Activated CD4-positive, alpha-beta T cell treated with anti-CD3 and anti-CD28 coated beads, Interleukin-2, amount 50 U/mL, for 1 hour (primary cell): Measurements from ENCODE around the gene XIRP1.
"Not testable (repeated sequence)": the region's sequence is repeated elsewhere in the genome, so short reads cannot be mapped to it uniquely, and the experiment has no call there.

Source experiments
- DNase-seq: peaks from one replicate; pipeline ENCODE4 v3.0.0-alpha.2; 2020

The XIRP1 gene

GRCh38 chr3:39192490-39193092 lies at the start of gene XIRP1:
Gene XIRP1 (minus strand): TSS chr3:39192595. CDS start chr3:39189445, 3,150 bp downstream.
- DNase-seq: no peak

- no peak for DNase-seq
These were observed 49.2 kb upstream of the XIRP1 start for GRCh38 chr3:39241561-39241960.

GRCh38 chr3:39237027-39237426 lies 44.6 kb upstream of the XIRP1 start:
- DNase-seq: no peak

GRCh38 chr3:39234651-39235050 lies 42.3 kb upstream of the XIRP1 start:
- peak; percentile 3 for DNase-seq

DNA sequence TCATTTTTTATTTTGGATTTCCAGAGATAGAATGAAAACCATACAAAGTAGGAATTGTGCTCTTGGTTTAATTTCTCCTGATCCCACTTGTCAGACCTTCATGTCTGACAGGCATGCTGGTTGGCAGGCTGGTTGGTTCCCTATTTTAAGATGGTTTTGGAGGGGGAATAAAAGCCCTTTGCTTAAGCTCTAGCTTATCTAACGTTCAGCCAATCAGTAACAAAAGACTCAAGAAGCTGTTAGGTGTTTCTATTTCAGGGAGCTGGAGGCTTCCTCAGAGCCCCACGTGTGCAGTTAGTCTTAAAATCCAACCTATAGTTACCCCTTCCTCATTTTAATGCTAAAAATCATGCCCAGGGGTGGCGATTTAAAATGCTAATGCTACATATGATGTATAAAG lies 40.5 kb upstream of the XIRP1 start:
- no peak for DNase-seq

GRCh38 chr3:39230453-39230852 lies 38.1 kb upstream of the XIRP1 start:
- DNase-seq: no peak

- no peak for DNase-seq
These were observed 36.1 kb upstream of the XIRP1 start for GRCh38 chr3:39228496-39228895.

GRCh38 chr3:39227596-39227995 lies 35.2 kb upstream of the XIRP1 start:
- DNase-seq: not testable (repeated sequence)

DNA sequence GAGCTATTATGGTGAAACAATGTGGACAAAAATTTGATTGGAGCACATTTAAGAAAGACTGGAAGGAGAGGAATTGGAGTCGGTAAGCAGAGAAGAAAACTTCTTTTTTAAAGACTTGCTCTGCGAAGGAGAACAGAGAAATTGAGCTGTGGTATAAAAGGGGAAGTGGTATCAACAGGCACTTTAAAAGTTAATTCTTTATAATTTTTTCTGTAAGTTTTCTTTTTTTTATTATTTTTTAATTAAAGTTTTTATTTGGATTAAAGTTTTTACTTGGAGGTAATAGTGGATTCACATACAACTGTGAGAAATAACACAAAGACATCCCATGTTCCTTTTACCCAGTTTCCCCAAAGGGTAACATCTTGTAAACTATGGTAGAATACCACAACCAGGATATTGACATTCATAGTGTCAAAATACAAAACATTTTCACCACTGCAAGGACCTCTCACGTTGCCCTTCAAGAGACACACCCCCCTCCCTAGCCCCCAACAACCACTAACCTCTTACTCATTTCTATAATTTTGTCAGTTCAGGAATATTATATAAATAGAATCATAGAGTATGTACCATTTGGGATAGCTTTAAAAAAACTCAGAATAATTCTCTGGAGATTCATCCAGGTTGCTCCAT lies 33.8 kb upstream of the XIRP1 start:
- no peak for DNase-seq

GRCh38 chr3:39224288-39224687 lies 31.9 kb upstream of the XIRP1 start:
- DNase-seq: no peak

DNA sequence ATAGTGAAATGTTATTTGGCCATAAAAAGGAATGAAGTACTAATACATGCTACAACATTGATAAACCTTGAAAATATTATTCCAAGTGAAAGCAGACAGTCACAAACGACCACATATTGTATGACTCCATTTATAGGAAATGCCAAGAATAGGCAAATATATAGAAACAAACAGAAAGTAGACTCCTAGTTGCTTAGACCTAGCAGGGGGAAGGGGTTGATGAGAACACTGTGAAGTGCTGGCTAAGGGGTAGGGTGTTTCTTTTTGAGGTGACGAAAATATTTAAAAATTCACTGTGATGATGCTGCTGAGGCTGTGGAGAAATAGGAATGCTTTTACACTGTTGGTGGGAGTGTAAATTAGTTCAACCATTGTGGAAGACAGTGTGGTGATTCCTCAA lies 30.5 kb upstream of the XIRP1 start:
- no peak for DNase-seq

DNA sequence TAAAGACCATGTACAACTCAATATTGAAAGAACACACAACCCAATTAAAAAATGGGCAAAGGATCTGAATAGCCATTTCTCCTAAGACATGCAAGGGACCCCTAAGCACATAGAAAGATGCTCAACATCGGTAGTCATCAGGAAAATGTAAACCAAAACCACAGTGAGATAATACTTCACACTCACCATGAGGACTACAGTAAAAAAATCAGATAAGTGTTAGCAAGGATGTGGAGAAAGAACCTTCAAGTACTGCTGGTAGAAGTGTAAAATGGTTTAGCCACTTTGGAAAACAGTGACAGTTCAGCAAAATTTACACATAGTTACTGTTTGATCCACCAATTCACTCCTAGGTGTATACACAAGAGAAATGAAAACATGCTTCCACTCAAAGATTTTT lies 30.1 kb upstream of the XIRP1 start:
- DNase-seq: no peak

DNA sequence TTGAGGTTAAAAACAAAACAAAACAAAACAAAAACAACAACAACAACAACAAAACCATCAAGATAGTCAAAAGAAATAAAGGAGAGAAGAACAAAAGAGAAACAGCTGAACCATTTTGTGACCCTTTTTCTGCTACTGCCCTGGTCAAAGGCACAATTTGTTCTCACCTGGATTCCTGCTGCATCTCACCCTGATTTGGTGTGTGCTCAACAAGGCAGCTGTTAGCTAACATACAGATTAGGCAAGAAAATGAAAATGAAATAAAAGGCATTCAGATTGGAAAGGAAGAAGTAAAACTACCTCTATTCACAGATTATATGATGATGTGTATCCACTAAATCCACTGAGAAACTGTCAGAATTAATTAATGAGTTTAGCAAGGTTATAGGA lies 28.7 kb upstream of the XIRP1 start:
- no peak for DNase-seq

DNA sequence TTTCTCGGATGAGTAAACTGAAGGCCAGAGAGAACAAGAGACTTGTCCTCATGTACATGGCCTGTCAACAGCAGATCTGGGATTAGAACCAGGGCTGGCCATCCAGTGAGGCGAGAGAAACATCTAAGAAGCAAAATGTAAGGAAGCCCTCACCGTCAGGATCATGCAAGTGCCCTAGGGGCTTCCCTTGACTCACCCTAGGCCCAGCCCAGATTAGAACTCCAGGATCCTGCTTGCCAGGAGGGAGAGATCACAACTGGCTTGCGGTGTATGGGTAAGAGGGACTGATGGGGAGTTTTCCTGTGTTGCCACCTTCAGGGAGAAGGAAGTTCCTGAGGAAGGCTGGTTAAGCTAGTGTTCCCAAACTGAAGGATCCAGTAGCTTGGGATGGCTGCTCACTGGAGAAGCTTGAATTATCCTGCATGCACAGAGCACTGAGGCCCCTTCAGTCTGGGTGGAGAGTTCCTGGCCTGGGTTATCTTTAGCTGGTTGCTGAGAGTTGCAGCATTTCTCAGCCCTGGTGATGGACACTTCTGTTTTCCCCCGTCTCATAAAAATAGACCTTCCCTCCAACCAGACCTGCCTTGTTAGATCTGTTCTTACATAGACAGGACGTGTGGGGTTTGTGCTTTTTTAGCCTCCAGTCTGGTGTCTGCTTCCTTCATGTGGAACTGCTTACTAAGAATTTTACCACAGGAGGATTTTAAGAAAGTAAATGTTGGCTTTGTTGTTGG lies 28.2 kb upstream of the XIRP1 start:
- no peak for DNase-seq

DNA sequence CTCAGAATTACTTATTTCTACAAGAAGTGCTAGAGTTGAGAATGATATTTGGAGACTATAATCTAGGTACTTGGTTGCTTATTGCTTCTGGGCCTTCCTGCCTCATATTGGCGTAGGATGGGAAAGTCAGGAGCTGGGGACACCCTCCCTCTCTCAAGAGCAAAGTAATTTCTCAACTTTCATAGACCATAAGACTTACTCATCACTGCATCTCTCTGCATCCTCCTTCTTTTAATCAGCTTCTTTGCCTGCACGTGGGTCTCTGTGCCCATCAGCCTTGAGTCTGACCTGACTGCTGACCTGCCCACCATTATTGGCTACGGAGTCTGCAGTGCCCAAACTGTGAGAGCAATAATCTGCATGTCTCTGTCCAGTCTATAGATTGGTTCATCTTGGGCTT lies 27.3 kb upstream of the XIRP1 start:
- no peak for DNase-seq

DNA sequence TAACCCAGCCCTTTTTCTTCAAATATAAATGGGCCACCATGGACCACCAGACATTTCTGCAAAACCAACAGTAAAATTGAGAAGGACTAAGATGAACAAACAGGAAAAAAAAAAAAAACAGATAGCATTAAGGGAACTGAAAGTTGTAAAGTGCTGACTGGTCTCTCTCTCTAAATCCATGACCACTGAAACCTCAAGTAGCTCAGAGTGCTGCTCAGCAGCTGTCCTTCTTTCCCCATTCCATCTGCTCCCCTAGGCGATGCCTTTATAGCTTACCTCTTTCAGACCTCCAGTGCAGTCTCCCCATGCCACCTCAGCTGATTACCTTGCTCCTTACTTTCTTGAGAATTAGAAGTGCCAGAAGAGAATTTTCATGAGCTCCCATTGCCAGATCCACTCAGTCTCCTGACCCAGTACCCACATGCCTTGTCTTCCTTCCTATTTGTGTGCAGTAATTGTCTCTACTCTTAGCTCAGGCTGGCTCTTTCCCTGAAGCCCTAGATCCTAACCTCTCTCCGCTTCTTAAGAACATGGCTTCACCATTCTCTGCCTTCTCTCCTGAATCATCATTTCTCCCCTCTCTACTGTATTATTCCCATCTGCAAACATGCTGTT lies 23.9 kb upstream of the XIRP1 start:
- no peak for DNase-seq

DNA sequence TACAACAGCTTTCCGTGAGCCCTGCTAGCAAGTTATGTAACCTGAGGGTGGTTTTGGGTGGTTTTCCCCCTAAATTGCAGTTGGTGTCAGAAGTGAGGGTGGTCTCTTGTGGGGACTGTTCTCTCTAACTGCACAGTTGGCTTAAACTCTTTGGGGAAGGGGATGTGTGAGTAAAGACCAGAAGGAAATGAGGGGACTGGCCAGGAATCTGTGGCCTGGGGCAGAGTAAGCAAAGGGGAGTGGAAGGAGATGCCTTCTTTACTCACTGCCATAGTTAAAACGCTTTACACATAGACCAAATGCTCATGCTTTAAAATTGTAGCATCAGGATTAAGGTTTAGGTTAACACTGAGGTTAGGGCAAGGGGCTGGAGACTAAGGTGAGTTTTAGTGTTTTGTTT lies 21.2 kb upstream of the XIRP1 start:
- DNase-seq: no peak

DNA sequence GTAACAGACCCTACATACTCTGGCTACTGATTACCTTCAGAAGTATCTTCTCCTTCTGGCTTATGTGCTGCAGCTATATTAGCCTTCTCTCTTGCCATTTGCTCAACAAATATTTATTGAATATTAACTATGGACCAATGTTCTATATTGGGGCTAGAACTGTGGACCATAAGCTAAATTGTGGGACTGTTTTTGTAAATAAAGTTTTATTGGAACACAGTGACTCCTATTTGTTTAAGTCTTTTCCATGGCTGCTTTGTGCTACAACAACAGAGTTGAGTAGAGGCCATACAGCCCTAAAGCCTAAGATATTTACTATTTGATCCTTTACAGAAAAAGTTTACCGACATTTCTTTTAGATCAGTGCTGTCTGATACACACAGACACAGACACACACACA lies 20.3 kb upstream of the XIRP1 start:
- no peak for DNase-seq

GRCh38 chr3:39211332-39212130 lies 19.1 kb upstream of the XIRP1 start:
- DNase-seq: no peak

GRCh38 chr3:39210078-39210477 lies 17.7 kb upstream of the XIRP1 start:
- DNase-seq: no peak

GRCh38 chr3:39209329-39209970 lies 17.1 kb upstream of the XIRP1 start:
- no peak for DNase-seq

- peak; percentile 25 for DNase-seq
These were observed 16.2 kb upstream of the XIRP1 start for GRCh38 chr3:39208463-39209055.
